K562 (cell line): ENCODE data around the gene HYAL3. TPM values are rescaled to one million over a fixed set of nuclear protein-coding genes. Genes with fewer than 3 reads are reported as not detected.

Experiments used
- ARID4B ChIP-seq: sonication (generic); formaldehyde crosslinking; IDR thresholded peaks from 2 replicates; pipeline ENCODE4 v1.8.0; 2022; ENCODE audit warnings: mild to moderate bottlenecking, missing genetic modification reagents
- CBFA2T3 ChIP-seq: fragments of 450-650 bp; IDR thresholded peaks from 2 replicates; pipeline ENCODE4 v1.6.1; 2017
- CBX2 ChIP-seq: fragments of 200-600 bp; sonication (generic); IDR thresholded peaks from one replicate; pipeline ENCODE4 v1.6.1; 2012; ENCODE audit warnings: mild to moderate bottlenecking, low read length, inconsistent platforms; ENCODE audit not compliant: insufficient read depth, poor library complexity, severe bottlenecking
- CBX3 ChIP-seq, 2 experiments: IDR thresholded peaks; 1 replicate in 1 of 2; 2 replicates in 1 of 2; pipeline ENCODE4 v1.6.1; 2012; ENCODE audit warnings: inconsistent platforms in 2 of 2, low read length in 2 of 2, borderline replicate concordance in 1 of 2, control low read depth in 1 of 2
- EWSR1 ChIP-seq: fragments of 450-650 bp; IDR thresholded peaks from 2 replicates; pipeline ENCODE4 v1.6.1; 2018; ENCODE audit warnings: borderline replicate concordance, mild to moderate bottlenecking, low read depth, moderate library complexity; ENCODE audit not compliant: partially characterized antibody
- FOXA3 ChIP-seq, 2 experiments: fragments of 450-650 bp in 1 of 2; sonication (generic) in 1 of 2; formaldehyde crosslinking; IDR thresholded peaks in 1 of 2; conservative IDR thresholded peaks in 1 of 2; 2 replicates each; pipeline versions ENCODE4 v1.4.0 to v1.8.0; 2020 to 2022; ENCODE audit warnings: mild to moderate bottlenecking in 2 of 2, missing genetic modification reagents in 1 of 2
- FOXK2 ChIP-seq, 2 experiments: fragments of 450-650 bp; IDR thresholded peaks in 1 of 2; conservative IDR thresholded peaks in 1 of 2; 2 replicates each; pipeline ENCODE4 v1.6.1; 2016; ENCODE audit warnings: low read depth in 2 of 2, mild to moderate bottlenecking in 1 of 2
- MYC ChIP-seq, 2 experiments: fragments of 250-450 bp in 1 of 2; sonication (Bioruptor Pico) in 1 of 2; IDR thresholded peaks; 2 replicates each; pipeline versions ENCODE4 v1.5.1 to v1.6.1; 2012 to 2021; ENCODE audit warnings: low read depth in 2 of 2, borderline replicate concordance in 1 of 2, improper control_type of control experiment in 1 of 2, low read length in 1 of 2, mild to moderate bottlenecking in 1 of 2, moderate library complexity in 1 of 2
- NRF1 ChIP-seq, 2 experiments: fragments of 450-650 bp; IDR thresholded peaks in 1 of 2; conservative IDR thresholded peaks in 1 of 2; 2 replicates each; pipeline ENCODE4 v1.6.1; 2014; ENCODE audit warnings: mild to moderate bottlenecking in 2 of 2
- PATZ1 ChIP-seq: fragments of 250-450 bp; sonication (Bioruptor Pico); IDR thresholded peaks from 2 replicates; pipeline ENCODE4 v1.5.0; 2020; ENCODE audit warnings: mild to moderate bottlenecking, borderline replicate concordance
- RBFOX2 ChIP-seq: fragments of 200-400 bp; formaldehyde crosslinking; IDR thresholded peaks from 2 replicates; pipeline ENCODE4 v1.6.1; 2017; ENCODE audit warnings: low read depth, mild to moderate bottlenecking, low read length, moderate library complexity
- SMARCE1 ChIP-seq: fragments of 450-650 bp; IDR thresholded peaks from 2 replicates; pipeline ENCODE4 v1.7.1; 2016; ENCODE audit warnings: mild to moderate bottlenecking
- SOX6 ChIP-seq: fragments of 450-650 bp; IDR thresholded peaks from 2 replicates; pipeline ENCODE4 v1.6.1; 2014; ENCODE audit warnings: mild to moderate bottlenecking
- TCF7 ChIP-seq: sonication (generic); IDR thresholded peaks from 2 replicates; pipeline ENCODE4 v1.6.1; 2016; ENCODE audit warnings: antibody characterized with exemption, borderline replicate concordance
- TOE1 ChIP-seq, 2 experiments: fragments of 450-650 bp in 1 of 2; sonication (generic) in 1 of 2; formaldehyde crosslinking in 1 of 2; IDR thresholded peaks; 2 replicates each; pipeline versions ENCODE4 v1.7.1 to v1.8.0; 2016 to 2022; ENCODE audit warnings: borderline replicate concordance in 2 of 2, mild to moderate bottlenecking in 2 of 2, antibody characterized with exemption in 1 of 2, inconsistent platforms in 1 of 2, low read depth in 1 of 2, missing genetic modification reagents in 1 of 2, moderate library complexity in 1 of 2
- YY1 ChIP-seq, 3 experiments: IDR thresholded peaks; 2 replicates each; pipeline ENCODE4 v1.6.1; 2011; ENCODE audit warnings: low read length in 2 of 3, mild to moderate bottlenecking in 2 of 3, moderate library complexity in 2 of 3, borderline replicate concordance in 1 of 3, control low read depth in 1 of 3, low read depth in 1 of 3; ENCODE audit not compliant: insufficient read depth in 3 of 3, insufficient replicate concordance in 2 of 3, control insufficient read depth in 1 of 3, insufficient read length in 1 of 3; ENCODE audit errors: extremely low read depth in 1 of 3
- ZBTB7A ChIP-seq: IDR thresholded peaks from 2 replicates; pipeline ENCODE4 v1.6.1; 2011; ENCODE audit warnings: low read depth, mild to moderate bottlenecking, low read length, moderate library complexity, borderline replicate concordance; ENCODE audit not compliant: control insufficient read depth
- polyA plus RNA-seq, 8 experiments: library from polyadenylated mRNA; depleted of rRNA in 4 of 8; stranded (reverse) in 5 of 8; unstranded in 3 of 8; fragments of >200 nt; fragmentation: Nextera tagmentation in 2 of 8; fragmentation: Illumina TruSeq in 1 of 8; extraction: Ambion mirVana in 2 of 8; extraction: Trizol in 1 of 8; gene quantifications; 2 replicates each; pipeline versions ENCODE4 v1.2.1 to v1.2.3, GENCODE V29; 2011 to 2014; ENCODE audit warnings: inconsistent platforms in 1 of 8, missing spikeins in 1 of 8
- total RNA-seq, 7 experiments: library from RNA; depleted of rRNA in 6 of 7; stranded (reverse); fragments of >200 nt in 6 of 7; fragmentation: Illumina TruSeq in 2 of 7; extraction: Trizol in 2 of 7; gene quantifications; 2 replicates each; pipeline versions ENCODE4 v1.2.1 to v1.2.3, GENCODE V29; 2011 to 2021; ENCODE audit warnings: low replicate concordance in 1 of 7

Gene HYAL3
- total and polyA plus RNA-seq, 9 of the 15 experiments (the other 6 are each of a cell fraction or from before 2014, with no cell fraction given), result 0.38 to 9.1 (median 6.8) TPM

DNA sequence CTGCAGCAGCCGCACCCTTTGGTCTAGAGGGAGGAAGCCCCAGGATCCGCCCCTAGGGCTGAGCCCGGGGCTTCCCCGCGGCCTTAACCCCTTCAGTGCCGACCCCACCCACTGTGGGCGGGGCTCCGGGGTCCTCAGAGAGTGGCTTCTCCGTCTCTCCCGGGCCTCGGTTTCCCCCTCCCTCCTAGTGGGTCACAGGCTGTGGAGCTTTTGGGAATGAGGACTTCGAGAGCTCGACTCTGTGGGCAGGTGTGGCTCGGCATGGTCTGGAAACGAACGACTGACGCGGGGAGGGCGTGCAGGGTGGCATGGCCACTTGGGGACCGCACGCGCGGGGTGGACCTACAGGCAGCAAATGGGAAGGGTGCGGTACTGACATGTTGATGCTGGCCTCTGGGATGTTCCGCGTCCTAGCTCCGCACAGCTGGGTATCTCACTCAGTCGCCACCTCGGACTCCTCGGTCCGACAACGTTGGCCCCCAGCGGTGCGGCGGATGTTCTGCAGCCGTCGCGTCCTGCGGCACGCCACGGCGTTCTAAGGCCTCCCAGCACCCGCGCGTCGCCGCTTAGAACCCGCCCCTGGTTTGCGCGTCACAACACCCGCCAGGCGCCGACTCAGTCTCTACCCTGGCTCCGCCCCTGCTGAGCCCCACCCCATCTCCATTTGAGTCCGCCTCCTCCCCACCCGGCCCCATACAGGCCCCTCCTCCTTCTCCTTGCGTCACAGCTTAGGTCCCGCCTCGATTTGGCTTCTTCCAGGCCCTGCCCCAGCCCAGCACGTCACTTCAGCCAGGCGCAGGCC, at the start of gene HYAL3, which contains the start of gene NAA80 (continued):
- peak; percentile 93 for TF ChIP-seq ARID4B
- TF ChIP-seq TOE1 (IDR thresholded peaks at IDR 0.05; ENCODE audit: borderline replicate concordance), result 0 out of 2 replicates have a peak, but pooled peaks have one; percentile 40
- TF ChIP-seq TOE1 (CRISPR knock-in tag; IDR thresholded peaks at IDR 0.05; ENCODE audit: borderline replicate concordance, low read depth), result no peak
- 0 out of 2 replicates have a peak, but pooled peaks have one; percentile 3 for TF ChIP-seq CBFA2T3
- no peak for TF ChIP-seq CBX3 (IDR thresholded peaks at IDR 0.05; ENCODE audit: borderline replicate concordance in 1 of 2, low read length in 2 of 2)
- 0 out of 4 replicates have a peak, but pooled peaks of 1 of the 2 experiments have one; percentile 11 for TF ChIP-seq FOXK2 (conservative IDR thresholded peaks at IDR 0.05 in 1 of 2, IDR thresholded peaks at IDR 0.05 in 1 of 2; ENCODE audit: low read depth in 2 of 2)
- no peak for TF ChIP-seq PATZ1 (CRISPR knock-in tag)
- TF ChIP-seq EWSR1, result no peak
- 0 out of 2 replicates have a peak, but pooled peaks have one; percentile 43 for TF ChIP-seq TCF7
- TF ChIP-seq SMARCE1, result peak; percentile 25; the same call in 1 of the 2 replicates
- TF ChIP-seq ZBTB7A, result peak; percentile 76; the same call in 1 of the 2 replicates
- TF ChIP-seq CBX2, result no peak
- peak in 1 of 2 experiments; percentile 39; a peak in 1 of 4 replicates for TF ChIP-seq FOXA3 (CRISPR knock-in tag; conservative IDR thresholded peaks at IDR 0.05 in 1 of 2, IDR thresholded peaks at IDR 0.05 in 1 of 2)
- peak; percentile 80 for TF ChIP-seq RBFOX2
- TF ChIP-seq SOX6, result 0 out of 2 replicates have a peak, but pooled peaks have one; percentile 12
- TF ChIP-seq MYC (IDR thresholded peaks at IDR 0.05; ENCODE audit: low read depth, low read length), result peak; percentile 32; the same call in 1 of the 2 replicates
- 0 out of 2 replicates have a peak, but pooled peaks have one; percentile 61 for TF ChIP-seq MYC (CRISPR knock-in tag; IDR thresholded peaks at IDR 0.05; ENCODE audit: borderline replicate concordance, low read depth)
- TF ChIP-seq NRF1 (conservative IDR thresholded peaks at IDR 0.05 in 1 of 2, IDR thresholded peaks at IDR 0.05 in 1 of 2), result peak; percentile 89 to 90
- TF ChIP-seq YY1 (IDR thresholded peaks at IDR 0.05; ENCODE audit: borderline replicate concordance in 1 of 3, control insufficient read depth in 1 of 3, extremely low read depth in 1 of 3, insufficient read depth in 3 of 3, insufficient read length in 1 of 3, insufficient replicate concordance in 2 of 3, low read depth in 1 of 3, low read length in 2 of 3), result peak in 2 of 3 experiments; percentile 20 to 49
